Measurements from ENCODE around the gene FRMPD4. TPM values are rescaled to one million over a fixed set of nuclear protein-coding genes. Genes with fewer than 3 reads are reported as not detected.

The FRMPD4 gene
- total and polyA plus RNA-seq, 2 donors from 2014 or later: not detected

- Histone ChIP-seq H3K27ac (ENCODE audit: low read depth in 2 of 2, low read length in 2 of 2) (no peak overlapping the region), H3K4me1 (ENCODE audit: control insufficient read depth in 2 of 3, insufficient read depth in 2 of 3, low read depth in 1 of 3, low read length in 3 of 3) (no peaks in the 10 kb centered on the region), H3K36me3 (ENCODE audit: control insufficient read depth in 2 of 3, insufficient read depth in 3 of 3, low read length in 3 of 3) (no peaks in the 10 kb centered on the region), H3K27me3 (ENCODE audit: control insufficient read depth, insufficient read depth, low read length) (peaks cover 2% of the 10 kb centered on the region), H3K9me3 (ENCODE audit: control insufficient read depth in 2 of 3, insufficient read depth in 1 of 3, low read length in 3 of 3) (no peaks in the 10 kb centered on the region), H3K9ac (ENCODE audit: low read length in 3 of 3) (no peak overlapping the region), H3K4me3 (ENCODE audit: low read length in 3 of 3) (no peak overlapping the region)
- FAIRE-seq: no peak
- intact Hi-C loops (cut with DNase I): no loop called here
- no peak for TF ChIP-seq CTCF (IDR thresholded peaks at IDR 0.05; ENCODE audit: borderline replicate concordance, extremely low read depth, insufficient read depth)
- DNase-seq: no peak
These were observed 206.7 kb downstream of the FRMPD4 start for GRCh38 chrX:12344954-12345353.

- Histone ChIP-seq H3K4me1 (ENCODE audit: control insufficient read depth in 2 of 3, insufficient read depth in 2 of 3, low read depth in 1 of 3, low read length in 3 of 3) (no peaks in the 10 kb centered on the region), H3K4me3 (ENCODE audit: low read length in 3 of 3) (no peak overlapping the region), H3K9me3 (ENCODE audit: control insufficient read depth in 2 of 3, insufficient read depth in 1 of 3, low read length in 3 of 3) (no peaks in the 10 kb centered on the region), H3K27ac (ENCODE audit: low read depth in 2 of 2, low read length in 2 of 2) (no peak overlapping the region), H3K27me3 (ENCODE audit: control insufficient read depth, insufficient read depth, low read length) (no peaks in the 10 kb centered on the region), H3K36me3 (ENCODE audit: control insufficient read depth in 2 of 3, insufficient read depth in 3 of 3, low read length in 3 of 3) (no peaks in the 10 kb centered on the region), H3K9ac (ENCODE audit: low read length in 3 of 3) (no peak overlapping the region)
- intact Hi-C loops (cut with DNase I): no loop called here
- FAIRE-seq (no peak), DNase-seq (no peak)
- no peak for TF ChIP-seq CTCF (IDR thresholded peaks at IDR 0.05; ENCODE audit: borderline replicate concordance, extremely low read depth, insufficient read depth)
These were observed 210.9 kb downstream of the FRMPD4 start for GRCh38 chrX:12349201-12349600.

- Histone ChIP-seq H3K9me3 (ENCODE audit: control insufficient read depth in 2 of 3, insufficient read depth in 1 of 3, low read length in 3 of 3) (no peaks in the 10 kb centered on the region), H3K9ac (ENCODE audit: low read length in 3 of 3) (no peak overlapping the region), H3K36me3 (ENCODE audit: control insufficient read depth in 2 of 3, insufficient read depth in 3 of 3, low read length in 3 of 3) (no peaks in the 10 kb centered on the region), H3K27me3 (ENCODE audit: control insufficient read depth, insufficient read depth, low read length) (no peaks in the 10 kb centered on the region), H3K27ac (ENCODE audit: low read depth in 2 of 2, low read length in 2 of 2) (no peak overlapping the region), H3K4me3 (ENCODE audit: low read length in 3 of 3) (no peak overlapping the region), H3K4me1 (ENCODE audit: control insufficient read depth in 2 of 3, insufficient read depth in 2 of 3, low read depth in 1 of 3, low read length in 3 of 3) (no peaks in the 10 kb centered on the region)
- TF ChIP-seq CTCF (IDR thresholded peaks at IDR 0.05; ENCODE audit: borderline replicate concordance, extremely low read depth, insufficient read depth): no peak
- intact Hi-C loops (cut with DNase I): no loop called here
- DNase-seq (no peak), FAIRE-seq (no peak)
These were observed 214.6 kb downstream of the FRMPD4 start for GRCh38 chrX:12352922-12353321.

- Histone ChIP-seq H3K36me3 (ENCODE audit: control insufficient read depth in 2 of 3, insufficient read depth in 3 of 3, low read length in 3 of 3) (no peaks in the 10 kb centered on the region), H3K27ac (ENCODE audit: low read depth in 2 of 2, low read length in 2 of 2) (no peak overlapping the region), H3K9me3 (ENCODE audit: control insufficient read depth in 2 of 3, insufficient read depth in 1 of 3, low read length in 3 of 3) (no peaks in the 10 kb centered on the region), H3K4me1 (ENCODE audit: control insufficient read depth in 2 of 3, insufficient read depth in 2 of 3, low read depth in 1 of 3, low read length in 3 of 3) (no peaks in the 10 kb centered on the region), H3K27me3 (ENCODE audit: control insufficient read depth, insufficient read depth, low read length) (no peaks in the 10 kb centered on the region), H3K4me3 (ENCODE audit: low read length in 3 of 3) (no peak overlapping the region), H3K9ac (ENCODE audit: low read length in 3 of 3) (no peak overlapping the region)
- intact Hi-C loops (cut with DNase I): no loop called here
- no peak for TF ChIP-seq CTCF (IDR thresholded peaks at IDR 0.05; ENCODE audit: borderline replicate concordance, extremely low read depth, insufficient read depth)
- DNase-seq: no peak
- no peak for FAIRE-seq
These were observed 222.1 kb downstream of the FRMPD4 start for GRCh38 chrX:12360383-12360782.
